Fibroblast of villous mesenchyme (primary cell): Measurements from ENCODE around the gene CFAP45. TPM values are rescaled to one million over a fixed set of nuclear protein-coding genes. Genes with fewer than 3 reads are reported as not detected.

Experiments
- DNase-seq: peaks from one replicate; pipeline ENCODE4 v3.0.0-alpha.2; 2010; ENCODE audit warnings: low read depth
- H3K4me3 ChIP-seq: 2 replicates; pipeline ENCODE4 v1.5.1; 2011; ENCODE audit warnings: low read depth, mild to moderate bottlenecking, low read length
- CTCF ChIP-seq: IDR thresholded peaks from 2 replicates; pipeline ENCODE4 v1.5.1; 2012; ENCODE audit warnings: low read depth, mild to moderate bottlenecking, low read length; ENCODE audit not compliant: insufficient read depth
- total RNA-seq: library from RNA; depleted of rRNA; stranded (reverse); fragments of >200 nt; gene quantifications from 2 replicates; pipeline ENCODE4 v1.2.3, GENCODE V29; 2012

Gene CFAP45
- total RNA-seq, 1 donor, result 0.43 TPM

GRCh38 chr1:159882527-159882862 lies 17.5 kb downstream of the CFAP45 start:
- no peak for TF ChIP-seq CTCF
- peak; percentile 55 for DNase-seq
- H3K4me3 ChIP-seq, result no peak overlapping the region

DNA sequence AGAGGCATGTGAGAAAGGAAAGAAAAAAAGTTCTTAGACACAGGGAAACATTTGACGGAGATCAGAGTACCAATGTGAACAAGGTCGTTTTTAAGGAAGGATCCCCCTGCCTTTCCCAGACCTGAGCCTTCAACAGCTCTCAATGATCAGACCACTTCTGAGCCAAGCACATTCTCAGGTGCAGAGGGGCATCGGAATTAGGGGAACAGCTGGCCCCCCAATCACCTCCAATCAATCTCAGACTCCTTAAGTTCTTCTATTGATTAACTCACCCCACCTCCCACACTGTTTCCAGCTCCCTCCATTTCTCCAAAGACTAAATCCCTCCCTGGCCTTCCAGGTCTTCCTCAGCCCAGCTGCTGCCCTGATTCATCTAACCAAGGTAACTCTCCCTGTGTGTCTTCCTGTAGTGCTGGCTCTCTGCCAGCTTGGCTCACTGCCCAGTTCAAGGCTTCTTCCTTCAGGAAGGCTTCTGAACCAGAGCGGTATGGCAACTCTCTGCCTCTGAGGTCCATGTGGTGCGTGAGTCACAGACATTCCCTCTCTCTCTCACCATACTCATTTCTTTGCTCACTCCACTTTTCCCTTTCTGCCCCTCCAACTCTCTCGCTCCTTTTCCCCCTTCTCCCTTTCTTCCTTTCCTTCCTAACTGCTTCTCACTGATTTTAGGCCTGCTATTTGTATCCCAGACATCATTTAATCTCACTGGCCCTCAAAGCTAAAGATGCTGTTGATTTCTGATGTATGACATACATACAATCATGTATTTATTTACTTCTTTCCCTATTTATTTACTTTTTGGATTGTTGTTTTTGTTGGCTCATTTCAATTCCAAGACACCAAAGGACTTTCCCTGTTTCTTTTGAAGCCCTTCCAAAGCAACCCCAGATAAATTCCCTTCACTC lies 18.1 kb downstream of the CFAP45 start:
- no peak overlapping the region for H3K4me3 ChIP-seq

GRCh38 chr1:159880430-159880829 lies 19.5 kb downstream of the CFAP45 start:
- DNase-seq, result peak; percentile 44
- H3K4me3 ChIP-seq, result no peak overlapping the region
- TF ChIP-seq CTCF, result no peak

More for the DNA sequence above, 18.1 kb downstream of the CFAP45 start:
- no peak for TF ChIP-seq CTCF
- peak; percentile 95 for DNase-seq

GRCh38 chr1:159879977-159880376 lies 20.0 kb downstream of the CFAP45 start:
- peak; percentile 88 for DNase-seq
- no peak overlapping the region for H3K4me3 ChIP-seq
- no peak for TF ChIP-seq CTCF

DNA sequence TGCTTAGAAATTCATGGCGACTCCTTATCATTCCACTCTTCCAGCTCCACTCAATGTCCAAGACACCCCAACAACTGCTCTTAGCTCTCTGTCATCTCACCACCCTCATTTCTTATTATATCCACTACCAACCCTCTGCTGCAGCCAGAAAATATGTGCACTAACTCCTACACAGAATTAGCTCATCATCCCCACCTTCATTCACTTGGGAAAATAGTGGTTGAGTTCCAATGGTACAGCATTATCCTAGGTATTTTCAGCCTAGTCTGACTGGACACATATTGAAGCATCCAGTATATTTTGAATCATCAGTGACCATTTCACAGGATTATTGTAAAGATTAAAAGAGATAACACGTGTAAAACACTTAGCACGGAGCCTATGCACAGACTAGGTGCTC lies 20.8 kb downstream of the CFAP45 start:
- TF ChIP-seq CTCF, result no peak
- no peak for DNase-seq
- H3K4me3 ChIP-seq, result no peak overlapping the region

DNA sequence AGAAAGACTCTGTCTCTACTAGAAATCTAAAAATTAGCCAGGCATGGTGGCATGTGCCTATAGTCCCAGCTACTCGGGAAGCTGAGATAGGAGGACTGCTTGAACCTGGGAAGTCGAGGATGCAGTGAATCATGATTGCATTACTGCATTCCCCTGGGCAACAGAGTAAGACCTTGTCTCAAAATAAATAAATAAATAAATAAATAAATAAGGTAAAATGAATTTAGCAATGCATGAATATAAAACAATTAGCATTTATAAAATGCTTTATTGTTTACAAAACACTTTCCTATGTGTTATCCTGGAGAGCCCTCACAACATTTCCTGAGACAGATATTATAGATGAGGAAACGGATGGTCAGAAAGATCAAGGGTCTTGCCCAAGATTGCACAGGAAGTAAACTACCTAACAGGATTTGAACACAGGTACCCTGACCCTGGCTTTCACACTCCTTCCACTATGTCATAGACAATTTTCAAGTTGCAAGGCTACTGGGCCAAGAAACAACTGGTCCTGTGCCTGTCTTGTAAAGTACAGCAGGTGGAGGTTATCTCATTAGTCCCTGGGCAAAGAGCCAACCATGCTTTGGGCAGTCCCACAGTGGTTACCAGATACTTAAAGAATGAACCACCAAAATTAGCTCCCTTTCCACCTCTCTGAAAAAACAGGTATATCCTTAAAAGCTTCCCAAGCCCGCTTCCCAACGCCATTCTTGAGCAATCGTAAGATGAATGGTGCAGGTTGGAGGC lies 22.1 kb downstream of the CFAP45 start:
- no peak for DNase-seq
- H3K4me3 ChIP-seq, result no peak overlapping the region
- TF ChIP-seq CTCF, result no peak
